ENCODE measurements around the gene TTC38.
"Not testable (repeated sequence)": the region's sequence is repeated elsewhere in the genome, so short reads cannot be mapped to it uniquely, and the experiment has no call there.

TTC38 gene

DNA sequence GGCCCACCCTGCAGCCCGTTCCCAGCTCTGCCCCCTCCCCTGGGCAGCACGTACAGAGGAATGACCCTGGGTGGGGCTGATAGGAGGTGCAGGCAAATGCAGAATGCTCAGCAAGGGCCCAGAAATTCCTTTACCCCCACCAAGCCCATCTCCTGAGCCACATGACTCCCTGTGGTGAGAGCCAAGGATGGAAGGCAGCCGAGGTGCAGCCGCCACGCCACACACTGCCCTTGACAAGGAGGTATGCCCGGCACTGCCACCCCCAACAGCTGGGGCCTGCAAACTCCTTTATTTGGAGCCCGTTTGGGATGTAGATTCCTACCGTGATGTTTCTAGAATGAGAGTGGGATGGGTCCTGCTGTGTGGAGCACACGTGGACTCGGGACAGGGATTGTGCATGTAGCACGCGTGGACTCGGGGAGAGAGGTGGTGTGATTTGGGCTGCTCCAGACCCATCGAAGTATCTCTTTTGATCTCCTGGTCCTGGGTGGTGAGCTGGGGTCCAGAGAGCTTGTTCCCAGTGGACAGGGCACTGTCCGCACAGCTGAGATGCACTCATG lies 41.8 kb downstream of the TTC38 start:
- Histone ChIP-seq H2AFZ (ENCODE audit: low read depth, low read length) (no peak overlapping the region), H3K27me3 (ENCODE audit: low read depth, low read length) (no peaks in the 10 kb centered on the region), H3K4me1 (ENCODE audit: low read length) (no peaks in the 10 kb centered on the region), H3K9me3 (ENCODE audit: insufficient read depth, low read length) (no peaks in the 10 kb centered on the region), H3K4me2 (ENCODE audit: low read length) (no peak overlapping the region), H3K9ac (ENCODE audit: low read length) (no peak overlapping the region), H3K4me3 (ENCODE audit: low read length) (no peak overlapping the region), H3K36me3 (replicated peaks; ENCODE audit: low read depth, low read length) (peaks cover 51% of the 10 kb centered on the region), H3K27ac (ENCODE audit: low read length) (no peak overlapping the region), H4K20me1 (ENCODE audit: insufficient read depth, low read length) (0 out of 2 replicates have a peak, but pooled peaks cover 7% of the 10 kb centered on the region), H3K79me2 (ENCODE audit: low read length) (peaks cover 60% of the 10 kb centered on the region)
- TF ChIP-seq EZH2phosphoT487 (IDR thresholded peaks at IDR 0.05; ENCODE audit: low read depth): no peak
- no peak for TF ChIP-seq CTCF (IDR thresholded peaks at IDR 0.05; ENCODE audit: low read depth, low read length)

DNA sequence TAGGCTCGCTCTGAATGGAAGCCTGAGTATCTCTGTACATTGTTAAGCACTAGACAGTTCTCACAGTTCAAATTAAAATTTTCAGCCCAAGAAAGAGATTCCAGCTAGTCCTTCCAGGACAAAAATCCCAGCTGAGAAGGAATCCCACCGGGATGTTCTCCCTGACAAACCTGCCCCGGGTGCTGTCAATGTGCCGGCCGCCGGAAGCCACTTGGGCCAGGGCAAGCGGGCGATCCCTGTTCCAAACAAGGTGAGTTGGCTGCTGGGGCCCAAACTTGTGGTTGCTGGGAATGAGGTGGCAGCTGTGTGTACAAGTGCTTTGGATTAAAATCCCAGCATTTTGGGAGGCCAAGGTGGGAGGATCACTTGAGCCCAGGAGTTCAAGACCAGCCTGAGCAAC lies 44.2 kb downstream of the TTC38 start:
- TF ChIP-seq CTCF (IDR thresholded peaks at IDR 0.05; ENCODE audit: low read depth, low read length): no peak
- Histone ChIP-seq H3K4me3 (ENCODE audit: low read length) (no peak overlapping the region), H3K4me1 (ENCODE audit: low read length) (no peaks in the 10 kb centered on the region), H4K20me1 (ENCODE audit: insufficient read depth, low read length) (0 out of 2 replicates have a peak, but pooled peaks cover under 1% of the 10 kb centered on the region), H3K9me3 (ENCODE audit: insufficient read depth, low read length) (no peaks in the 10 kb centered on the region), H3K4me2 (ENCODE audit: low read length) (no peak overlapping the region), H3K27ac (ENCODE audit: low read length) (no peak overlapping the region), H3K79me2 (ENCODE audit: low read length) (peaks cover 37% of the 10 kb centered on the region), H3K27me3 (ENCODE audit: low read depth, low read length) (no peaks in the 10 kb centered on the region), H3K9ac (ENCODE audit: low read length) (no peak overlapping the region), H2AFZ (ENCODE audit: low read depth, low read length) (no peak overlapping the region), H3K36me3 (replicated peaks; ENCODE audit: low read depth, low read length) (peaks cover 59% of the 10 kb centered on the region)

DNA sequence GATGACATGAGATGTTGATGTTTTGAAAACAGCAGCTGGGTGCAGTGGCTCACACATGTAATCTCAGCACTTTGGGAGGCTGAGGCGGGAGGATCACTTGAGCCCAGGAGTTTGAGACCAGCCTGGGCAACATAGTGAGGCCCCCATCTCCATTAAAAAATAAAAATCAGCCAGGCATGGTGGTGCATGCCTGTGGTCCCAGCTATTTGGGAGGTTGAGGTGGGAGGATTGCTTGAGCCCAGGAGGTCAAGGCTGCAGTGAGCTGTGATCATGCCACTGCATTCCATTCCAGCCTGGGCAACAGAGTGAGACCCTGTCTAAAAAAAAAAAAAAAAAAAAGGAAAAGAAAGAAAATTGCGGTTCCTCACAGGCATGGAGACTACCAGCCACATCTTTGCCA lies 45.0 kb downstream of the TTC38 start:
- not testable (repeated sequence) for H3K27me3 ChIP-seq (ENCODE audit: low read depth, low read length); H3K4me1 ChIP-seq (ENCODE audit: low read length); H3K4me2 ChIP-seq (ENCODE audit: low read length); H3K9me3 ChIP-seq (ENCODE audit: insufficient read depth, low read length); H2AFZ ChIP-seq (ENCODE audit: low read depth, low read length); H3K27ac ChIP-seq (ENCODE audit: low read length); H3K9ac ChIP-seq (ENCODE audit: low read length); H4K20me1 ChIP-seq (ENCODE audit: insufficient read depth, low read length); H3K4me3 ChIP-seq (ENCODE audit: low read length)
- Histone ChIP-seq H3K36me3 (replicated peaks; ENCODE audit: low read depth, low read length) (peaks cover 66% of the 10 kb centered on the region), H3K79me2 (ENCODE audit: low read length) (peaks cover 38% of the 10 kb centered on the region)

- no peak overlapping the region for H3K4me2 ChIP-seq (ENCODE audit: low read length)
- no peak for TF ChIP-seq CTCF (IDR thresholded peaks at IDR 0.05; ENCODE audit: low read depth, low read length)
- no peak for TF ChIP-seq EZH2phosphoT487 (IDR thresholded peaks at IDR 0.05; ENCODE audit: low read depth)
- no peaks in the 10 kb centered on the region for H3K27me3 ChIP-seq (ENCODE audit: low read depth, low read length)
- no peaks in the 10 kb centered on the region for H4K20me1 ChIP-seq (ENCODE audit: insufficient read depth, low read length)
- H3K9ac ChIP-seq (ENCODE audit: low read length): no peak overlapping the region
- H3K27ac ChIP-seq (ENCODE audit: low read length): no peak overlapping the region
- H3K4me3 ChIP-seq (ENCODE audit: low read length): no peak overlapping the region
- no peak overlapping the region for H2AFZ ChIP-seq (ENCODE audit: low read depth, low read length)
- no peaks in the 10 kb centered on the region for H3K4me1 ChIP-seq (ENCODE audit: low read length)
- H3K36me3 ChIP-seq (replicated peaks; ENCODE audit: low read depth, low read length): peaks cover 62% of the 10 kb centered on the region
- peaks cover 28% of the 10 kb centered on the region; the same call in 1 of the 2 replicates for H3K79me2 ChIP-seq (ENCODE audit: low read length)
- H3K9me3 ChIP-seq (ENCODE audit: insufficient read depth, low read length): no peaks in the 10 kb centered on the region
Measured at GRCh38 chr22:46315976-46316375, 48.2 kb downstream of the TTC38 start.

All from OCI-LY3 (cell line).